ENCODE measurements around the gene SKIC8.

GRCh38 chr15:78312957-78313356 lies 13.5 kb upstream of the SKIC8 start:
- TF ChIP-seq, protein P1, sequence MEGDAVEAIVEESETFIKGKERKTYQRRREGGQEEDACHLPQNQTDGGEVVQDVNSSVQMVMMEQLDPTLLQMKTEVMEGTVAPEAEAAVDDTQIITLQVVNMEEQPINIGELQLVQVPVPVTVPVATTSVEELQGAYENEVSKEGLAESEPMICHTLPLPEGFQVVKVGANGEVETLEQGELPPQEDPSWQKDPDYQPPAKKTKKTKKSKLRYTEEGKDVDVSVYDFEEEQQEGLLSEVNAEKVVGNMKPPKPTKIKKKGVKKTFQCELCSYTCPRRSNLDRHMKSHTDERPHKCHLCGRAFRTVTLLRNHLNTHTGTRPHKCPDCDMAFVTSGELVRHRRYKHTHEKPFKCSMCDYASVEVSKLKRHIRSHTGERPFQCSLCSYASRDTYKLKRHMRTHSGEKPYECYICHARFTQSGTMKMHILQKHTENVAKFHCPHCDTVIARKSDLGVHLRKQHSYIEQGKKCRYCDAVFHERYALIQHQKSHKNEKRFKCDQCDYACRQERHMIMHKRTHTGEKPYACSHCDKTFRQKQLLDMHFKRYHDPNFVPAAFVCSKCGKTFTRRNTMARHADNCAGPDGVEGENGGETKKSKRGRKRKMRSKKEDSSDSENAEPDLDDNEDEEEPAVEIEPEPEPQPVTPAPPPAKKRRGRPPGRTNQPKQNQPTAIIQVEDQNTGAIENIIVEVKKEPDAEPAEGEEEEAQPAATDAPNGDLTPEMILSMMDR (IDR thresholded peaks at IDR 0.05; ENCODE audit: insufficient read depth, low read depth, low read length), result no peak
- TF ChIP-seq EZH2 (IDR thresholded peaks at IDR 0.05; ENCODE audit: insufficient read depth, low read length), result no peak

Measured in astrocyte (in vitro differentiated cells and primary cell).